HEK293 (cell line): ENCODE measurements around the gene C1GALT1C1L.
"Not testable (repeated sequence)": the region's sequence is repeated elsewhere in the genome, so short reads cannot be mapped to it uniquely, and the experiment has no call there.

Experiments used
- CTCF ChIA-PET: fragments of 350-600 bp; formaldehyde crosslinking; extraction: SDS; loops from one replicate; lab custom pipeline; 2021; ENCODE audit warnings: antibody characterized with exemption; lab: Yijun Ruan, JAX
- POLR2A ChIA-PET: fragments of 300-600 bp; formaldehyde crosslinking; extraction: SDS; loops from one replicate; lab custom pipeline; 2020; ENCODE audit warnings: antibody characterized with exemption, inconsistent platforms; lab: Yijun Ruan, JAX
- H3K27ac ChIP-seq: fragments of 200-500 bp; sonication (Bioruptor generic); 2 replicates; pipeline ENCODE4 v1.5.1; 2014; ENCODE audit warnings: low read depth, low read length, control low read depth, inconsistent platforms; ENCODE audit errors: extremely low read depth
- H3K36me3 ChIP-seq, 2 experiments: fragments of 200-500 bp in 1 of 2; sonication (Bioruptor generic) in 1 of 2; 1 replicate in 1 of 2; 2 replicates in 1 of 2; pipeline ENCODE4 v1.5.1; 2014 to 2017; ENCODE audit warnings: inconsistent platforms in 2 of 2, low read length in 2 of 2; ENCODE audit not compliant: control insufficient read depth in 2 of 2, insufficient read depth in 1 of 2
- H3K4me1 ChIP-seq: fragments of 200-500 bp; sonication (Bioruptor generic); 2 replicates; pipeline ENCODE4 v1.5.1; 2014; ENCODE audit warnings: mild to moderate bottlenecking, low read length, inconsistent platforms; ENCODE audit not compliant: control insufficient read depth, insufficient read depth
- H3K4me3 ChIP-seq: 2 replicates; pipeline ENCODE4 v1.5.1; 2011; ENCODE audit warnings: low read depth, mild to moderate bottlenecking, control low read depth, low read length, moderate library complexity
- H3K9me3 ChIP-seq: fragments of 200-500 bp; sonication (Bioruptor generic); 2 replicates; pipeline ENCODE4 v1.5.1; 2014; ENCODE audit warnings: low read depth, low read length, inconsistent platforms; ENCODE audit not compliant: control insufficient read depth, insufficient read depth
- BCL11A ChIP-seq: fragments of 450-650 bp; formaldehyde crosslinking; IDR thresholded peaks from 2 replicates; pipeline ENCODE4 v1.5.1; 2016; ENCODE audit warnings: low read depth, missing biosample characterization, missing genetic modification characterization
- HOXC10 ChIP-seq: sonication (generic); formaldehyde crosslinking; IDR thresholded peaks from 2 replicates; pipeline ENCODE4 v1.8.1; 2023; ENCODE audit warnings: mild to moderate bottlenecking, missing genetic modification reagents
- HOXD13 ChIP-seq: sonication (generic); formaldehyde crosslinking; IDR thresholded peaks from 2 replicates; pipeline ENCODE4 v1.8.0; 2022; ENCODE audit warnings: missing genetic modification reagents, borderline replicate concordance
- SP7 ChIP-seq: fragments of 450-650 bp; formaldehyde crosslinking; IDR thresholded peaks from 2 replicates; pipeline ENCODE4 v1.5.1; 2016; ENCODE audit warnings: missing biosample characterization, missing genetic modification characterization
- ZBTB7A ChIP-seq: fragments of 450-650 bp; formaldehyde crosslinking; IDR thresholded peaks from 2 replicates; pipeline ENCODE4 v1.5.1; 2016; ENCODE audit warnings: low read depth, missing biosample characterization, missing genetic modification characterization
- ZFP41 ChIP-seq: fragments of 450-650 bp; formaldehyde crosslinking; IDR thresholded peaks from 2 replicates; pipeline ENCODE4 v1.5.1; 2016; ENCODE audit warnings: missing biosample characterization, missing genetic modification characterization, borderline replicate concordance
- ZNF121 ChIP-seq: fragments of 450-650 bp; formaldehyde crosslinking; IDR thresholded peaks from 2 replicates; pipeline ENCODE4 v1.5.1; 2016; ENCODE audit warnings: missing biosample characterization, missing genetic modification characterization
- ZNF16 ChIP-seq: fragments of 450-650 bp; formaldehyde crosslinking; IDR thresholded peaks from 2 replicates; pipeline ENCODE4 v1.5.1; 2016; ENCODE audit warnings: low read depth, missing biosample characterization, missing genetic modification characterization
- ZNF175 ChIP-seq: fragments of 450-650 bp; formaldehyde crosslinking; IDR thresholded peaks from 2 replicates; pipeline ENCODE4 v1.5.1; 2016; ENCODE audit warnings: missing biosample characterization, missing genetic modification characterization
- ZNF184 ChIP-seq: fragments of 450-650 bp; IDR thresholded peaks from 2 replicates; pipeline ENCODE4 v1.5.1; 2018; ENCODE audit warnings: missing biosample characterization, mild to moderate bottlenecking, missing genetic modification characterization
- ZNF211 ChIP-seq: fragments of 450-650 bp; formaldehyde crosslinking; IDR thresholded peaks from 2 replicates; pipeline ENCODE4 v1.5.1; 2016; ENCODE audit warnings: low read depth, missing biosample characterization, missing genetic modification characterization
- ZNF433 ChIP-seq: fragments of 450-650 bp; formaldehyde crosslinking; IDR thresholded peaks from 2 replicates; pipeline ENCODE4 v1.5.1; 2016; ENCODE audit warnings: missing biosample characterization, missing genetic modification characterization, low read depth
- ZNF549 ChIP-seq: fragments of 450-650 bp; IDR thresholded peaks from 2 replicates; pipeline ENCODE4 v1.5.1; 2018; ENCODE audit warnings: missing biosample characterization, missing genetic modification characterization, mild to moderate bottlenecking, inconsistent platforms, moderate library complexity
- ZNF571 ChIP-seq: fragments of 450-650 bp; formaldehyde crosslinking; IDR thresholded peaks from 2 replicates; pipeline ENCODE4 v1.5.0; 2017; ENCODE audit warnings: missing biosample characterization, missing genetic modification characterization
- ZNF624 ChIP-seq: fragments of 450-650 bp; formaldehyde crosslinking; IDR thresholded peaks from 2 replicates; pipeline ENCODE4 v1.5.1; 2017; ENCODE audit warnings: missing biosample characterization, missing genetic modification characterization
- ZNF629 ChIP-seq: fragments of 450-650 bp; formaldehyde crosslinking; IDR thresholded peaks from 2 replicates; pipeline ENCODE4 v1.5.1; 2017; ENCODE audit warnings: missing biosample characterization, missing genetic modification characterization
- ZNF707 ChIP-seq: fragments of 450-650 bp; formaldehyde crosslinking; IDR thresholded peaks from 2 replicates; pipeline ENCODE4 v1.5.1; 2016; ENCODE audit warnings: missing biosample characterization, missing genetic modification characterization
- ZNF776 ChIP-seq: fragments of 450-650 bp; formaldehyde crosslinking; IDR thresholded peaks from 2 replicates; pipeline ENCODE4 v1.5.0; 2017; ENCODE audit warnings: missing biosample characterization, missing genetic modification characterization, borderline replicate concordance
- ZNF791 ChIP-seq: fragments of 450-650 bp; formaldehyde crosslinking; IDR thresholded peaks from 2 replicates; pipeline ENCODE4 v1.5.1; 2016; ENCODE audit warnings: missing biosample characterization, missing genetic modification characterization
- ZSCAN30 ChIP-seq: fragments of 450-650 bp; IDR thresholded peaks from 2 replicates; pipeline ENCODE4 v1.5.1; 2018; ENCODE audit warnings: missing biosample characterization, mild to moderate bottlenecking, missing genetic modification characterization, moderate library complexity
- ZXDB ChIP-seq: fragments of 450-650 bp; formaldehyde crosslinking; IDR thresholded peaks from 2 replicates; pipeline ENCODE4 v1.5.1; 2016; ENCODE audit warnings: missing biosample characterization, missing genetic modification characterization
- TF ChIP-seq, protein P1 (sequence below): fragments of 450-650 bp; IDR thresholded peaks from 2 replicates; pipeline ENCODE4 v1.5.1; 2018; ENCODE audit warnings: missing biosample characterization, missing genetic modification characterization
- TF ChIP-seq, protein P2 (sequence below): fragments of 450-650 bp; formaldehyde crosslinking; IDR thresholded peaks from 2 replicates; pipeline ENCODE4 v1.5.1; 2017; ENCODE audit warnings: missing biosample characterization, missing genetic modification characterization
- TF ChIP-seq, protein P3 (sequence below): fragments of 450-650 bp; formaldehyde crosslinking; IDR thresholded peaks from 2 replicates; pipeline ENCODE4 v1.5.1; 2017; ENCODE audit warnings: missing biosample characterization, mild to moderate bottlenecking, missing genetic modification characterization, moderate library complexity
- TF ChIP-seq, protein P4 (sequence below): fragments of 450-650 bp; formaldehyde crosslinking; IDR thresholded peaks from 2 replicates; pipeline ENCODE4; 2016; ENCODE audit warnings: missing biosample characterization, missing genetic modification characterization
- TF ChIP-seq, protein P5 (sequence below): fragments of 450-650 bp; formaldehyde crosslinking; IDR thresholded peaks from 2 replicates; pipeline ENCODE4 v1.5.1; 2016; ENCODE audit warnings: missing biosample characterization, missing genetic modification characterization

C1GALT1C1L gene

DNA sequence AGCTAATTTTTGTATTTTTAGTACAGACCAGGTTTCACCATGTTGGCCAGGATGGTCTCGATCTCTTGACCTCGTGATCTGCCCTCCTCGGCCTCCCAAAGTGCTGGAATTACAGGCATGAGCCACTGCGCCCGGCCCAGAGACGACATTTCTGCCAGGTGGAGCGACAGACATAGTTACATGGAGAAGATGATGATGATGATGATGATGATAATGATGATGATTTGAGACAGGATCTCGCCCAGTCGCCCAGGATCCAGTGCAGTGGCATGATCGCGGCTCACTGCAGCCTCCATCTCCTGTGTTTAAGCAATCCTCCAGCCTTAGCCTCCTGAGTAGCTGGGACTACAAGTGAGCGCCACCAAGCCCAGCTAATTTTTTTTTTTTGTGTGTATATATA is 40.1 kb downstream of the C1GALT1C1L start:
- H3K4me3 ChIP-seq, H3K36me3 ChIP-seq, H3K27ac ChIP-seq: not testable (repeated sequence)
- CTCF ChIA-PET = interaction anchor here (1.0 to 1.8 kb wide), 3 partner anchors 24 to 71 kb away, joined by 3 to 5 read pairs (median 3); no protein-coding TSS in a partner anchor
- TF ChIP-seq, protein P1, sequence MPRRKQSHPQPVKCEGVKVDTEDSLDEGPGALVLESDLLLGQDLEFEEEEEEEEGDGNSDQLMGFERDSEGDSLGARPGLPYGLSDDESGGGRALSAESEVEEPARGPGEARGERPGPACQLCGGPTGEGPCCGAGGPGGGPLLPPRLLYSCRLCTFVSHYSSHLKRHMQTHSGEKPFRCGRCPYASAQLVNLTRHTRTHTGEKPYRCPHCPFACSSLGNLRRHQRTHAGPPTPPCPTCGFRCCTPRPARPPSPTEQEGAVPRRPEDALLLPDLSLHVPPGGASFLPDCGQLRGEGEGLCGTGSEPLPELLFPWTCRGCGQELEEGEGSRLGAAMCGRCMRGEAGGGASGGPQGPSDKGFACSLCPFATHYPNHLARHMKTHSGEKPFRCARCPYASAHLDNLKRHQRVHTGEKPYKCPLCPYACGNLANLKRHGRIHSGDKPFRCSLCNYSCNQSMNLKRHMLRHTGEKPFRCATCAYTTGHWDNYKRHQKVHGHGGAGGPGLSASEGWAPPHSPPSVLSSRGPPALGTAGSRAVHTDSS (tag by site-specific recombination) = peak; percentile 83
- TF ChIP-seq, all 188 proteins: peak for 1; not testable (repeated sequence) for 187
- not testable (repeated sequence) for H3K9me3 ChIP-seq, H3K4me1 ChIP-seq
- POLR2A ChIA-PET = interaction anchor here (0.7 kb wide), 1 partner anchor 10 kb away, joined by 4 read pairs; no protein-coding TSS in a partner anchor

DNA sequence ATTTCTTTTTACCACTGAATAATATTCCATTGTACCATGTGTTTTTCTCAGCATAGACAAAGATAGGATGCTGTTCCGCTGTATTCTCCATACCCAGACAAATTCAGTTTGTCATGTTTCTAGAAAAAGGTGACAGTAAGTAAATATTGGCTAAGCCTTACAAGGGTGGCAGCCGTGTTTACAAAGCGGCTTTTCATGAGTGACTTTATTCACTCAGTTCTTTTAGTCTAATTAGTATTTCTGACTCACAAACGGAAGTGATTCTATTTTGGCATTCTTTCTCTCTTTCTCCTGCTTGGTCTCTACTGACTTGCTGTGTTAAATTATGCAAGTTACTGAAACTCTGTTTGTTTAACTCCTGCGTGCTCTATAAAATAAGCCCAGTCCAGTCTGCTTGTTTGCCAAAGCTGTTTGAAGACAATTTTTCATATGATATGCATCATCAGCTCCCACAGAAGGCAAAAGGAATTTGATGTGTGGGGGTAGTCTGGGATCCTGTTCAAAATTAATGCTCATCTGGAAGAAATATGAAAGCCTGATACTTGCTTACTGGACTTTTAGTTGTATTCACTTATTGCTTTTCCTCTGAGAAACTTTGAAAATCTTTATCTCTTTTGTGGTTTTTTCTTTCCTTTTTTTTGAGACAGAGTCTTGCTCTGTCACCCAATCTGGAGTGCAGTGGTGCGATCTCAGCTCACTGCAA is 41.5 kb downstream of the C1GALT1C1L start:
- Histone ChIP-seq H3K36me3 (no peaks in the 10 kb centered on the region), H3K4me3 (no peak overlapping the region), H3K27ac (peak overlapping the region; percentile 64), H3K9me3 (no peaks in the 10 kb centered on the region), H3K4me1 (no peaks in the 10 kb centered on the region)
- POLR2A ChIA-PET = interaction anchor here (1.1 kb wide), 1 partner anchor 8 kb away, joined by 3 read pairs; no protein-coding TSS in a partner anchor
- CTCF ChIA-PET = interaction anchor here (0.6 to 1.0 kb wide), 5 partner anchors 25 to 706 kb away, joined by 3 to 7 read pairs (median 3); no protein-coding TSS in a partner anchor
- no peak for TF ChIP-seq ZNF175
- TF ChIP-seq SP7 (tag by site-specific recombination) = 0 out of 2 replicates have a peak, but pooled peaks have one; percentile 21
- TF ChIP-seq ZNF707 (tag by site-specific recombination) = no peak
- TF ChIP-seq ZNF571 (tag by site-specific recombination) = no peak
- no peak for TF ChIP-seq HOXD13
- TF ChIP-seq ZNF791 (tag by site-specific recombination) = no peak
- TF ChIP-seq, protein P2, sequence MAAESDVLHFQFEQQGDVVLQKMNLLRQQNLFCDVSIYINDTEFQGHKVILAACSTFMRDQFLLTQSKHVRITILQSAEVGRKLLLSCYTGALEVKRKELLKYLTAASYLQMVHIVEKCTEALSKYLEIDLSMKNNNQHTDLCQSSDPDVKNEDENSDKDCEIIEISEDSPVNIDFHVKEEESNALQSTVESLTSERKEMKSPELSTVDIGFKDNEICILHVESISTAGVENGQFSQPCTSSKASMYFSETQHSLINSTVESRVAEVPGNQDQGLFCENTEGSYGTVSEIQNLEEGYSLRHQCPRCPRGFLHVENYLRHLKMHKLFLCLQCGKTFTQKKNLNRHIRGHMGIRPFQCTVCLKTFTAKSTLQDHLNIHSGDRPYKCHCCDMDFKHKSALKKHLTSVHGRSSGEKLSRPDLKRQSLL (tag by site-specific recombination) = no peak
- TF ChIP-seq ZBTB7A (tag by site-specific recombination) = no peak
- TF ChIP-seq ZNF121 (tag by site-specific recombination) = no peak
- no peak for TF ChIP-seq ZNF624 (tag by site-specific recombination)
- TF ChIP-seq ZNF184 (tag by site-specific recombination) = peak; percentile 74; the same call in 1 of the 2 replicates
- no peak for TF ChIP-seq ZNF211 (tag by site-specific recombination)
- TF ChIP-seq ZNF776 (tag by site-specific recombination) = no peak
- TF ChIP-seq HOXC10 (CRISPR knock-in tag) = no peak
- TF ChIP-seq BCL11A = peak; percentile 73; the same call in 1 of the 2 replicates
- TF ChIP-seq, protein P3, sequence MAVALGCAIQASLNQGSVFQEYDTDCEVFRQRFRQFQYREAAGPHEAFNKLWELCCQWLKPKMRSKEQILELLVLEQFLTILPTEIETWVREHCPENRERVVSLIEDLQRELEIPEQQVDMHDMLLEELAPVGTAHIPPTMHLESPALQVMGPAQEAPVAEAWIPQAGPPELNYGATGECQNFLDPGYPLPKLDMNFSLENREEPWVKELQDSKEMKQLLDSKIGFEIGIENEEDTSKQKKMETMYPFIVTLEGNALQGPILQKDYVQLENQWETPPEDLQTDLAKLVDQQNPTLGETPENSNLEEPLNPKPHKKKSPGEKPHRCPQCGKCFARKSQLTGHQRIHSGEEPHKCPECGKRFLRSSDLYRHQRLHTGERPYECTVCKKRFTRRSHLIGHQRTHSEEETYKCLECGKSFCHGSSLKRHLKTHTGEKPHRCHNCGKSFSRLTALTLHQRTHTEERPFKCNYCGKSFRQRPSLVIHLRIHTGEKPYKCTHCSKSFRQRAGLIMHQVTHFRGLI (tag by site-specific recombination) = peak; percentile 34; the same call in 1 of the 2 replicates
- peak; percentile 82 for TF ChIP-seq ZNF629 (tag by site-specific recombination)
- TF ChIP-seq ZFP41 (tag by site-specific recombination) = no peak
- no peak for TF ChIP-seq ZNF433
- TF ChIP-seq ZNF16 (tag by site-specific recombination) = no peak
- TF ChIP-seq ZNF549 (tag by site-specific recombination) = no peak
- TF ChIP-seq, protein P4, sequence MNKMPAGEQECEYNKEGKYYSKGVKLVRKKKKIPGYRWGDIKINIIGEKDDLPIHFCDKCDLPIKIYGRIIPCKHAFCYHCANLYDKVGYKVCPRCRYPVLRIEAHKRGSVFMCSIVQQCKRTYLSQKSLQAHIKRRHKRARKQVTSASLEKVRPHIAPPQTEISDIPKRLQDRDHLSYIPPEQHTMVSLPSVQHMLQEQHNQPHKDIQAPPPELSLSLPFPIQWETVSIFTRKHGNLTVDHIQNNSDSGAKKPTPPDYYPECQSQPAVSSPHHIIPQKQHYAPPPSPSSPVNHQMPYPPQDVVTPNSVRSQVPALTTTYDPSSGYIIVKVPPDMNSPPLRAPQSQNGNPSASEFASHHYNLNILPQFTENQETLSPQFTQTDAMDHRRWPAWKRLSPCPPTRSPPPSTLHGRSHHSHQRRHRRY = no peak
- no peak; the same call in 1 of the 2 replicates for TF ChIP-seq ZXDB
- TF ChIP-seq ZSCAN30 = no peak
- TF ChIP-seq, protein P5, sequence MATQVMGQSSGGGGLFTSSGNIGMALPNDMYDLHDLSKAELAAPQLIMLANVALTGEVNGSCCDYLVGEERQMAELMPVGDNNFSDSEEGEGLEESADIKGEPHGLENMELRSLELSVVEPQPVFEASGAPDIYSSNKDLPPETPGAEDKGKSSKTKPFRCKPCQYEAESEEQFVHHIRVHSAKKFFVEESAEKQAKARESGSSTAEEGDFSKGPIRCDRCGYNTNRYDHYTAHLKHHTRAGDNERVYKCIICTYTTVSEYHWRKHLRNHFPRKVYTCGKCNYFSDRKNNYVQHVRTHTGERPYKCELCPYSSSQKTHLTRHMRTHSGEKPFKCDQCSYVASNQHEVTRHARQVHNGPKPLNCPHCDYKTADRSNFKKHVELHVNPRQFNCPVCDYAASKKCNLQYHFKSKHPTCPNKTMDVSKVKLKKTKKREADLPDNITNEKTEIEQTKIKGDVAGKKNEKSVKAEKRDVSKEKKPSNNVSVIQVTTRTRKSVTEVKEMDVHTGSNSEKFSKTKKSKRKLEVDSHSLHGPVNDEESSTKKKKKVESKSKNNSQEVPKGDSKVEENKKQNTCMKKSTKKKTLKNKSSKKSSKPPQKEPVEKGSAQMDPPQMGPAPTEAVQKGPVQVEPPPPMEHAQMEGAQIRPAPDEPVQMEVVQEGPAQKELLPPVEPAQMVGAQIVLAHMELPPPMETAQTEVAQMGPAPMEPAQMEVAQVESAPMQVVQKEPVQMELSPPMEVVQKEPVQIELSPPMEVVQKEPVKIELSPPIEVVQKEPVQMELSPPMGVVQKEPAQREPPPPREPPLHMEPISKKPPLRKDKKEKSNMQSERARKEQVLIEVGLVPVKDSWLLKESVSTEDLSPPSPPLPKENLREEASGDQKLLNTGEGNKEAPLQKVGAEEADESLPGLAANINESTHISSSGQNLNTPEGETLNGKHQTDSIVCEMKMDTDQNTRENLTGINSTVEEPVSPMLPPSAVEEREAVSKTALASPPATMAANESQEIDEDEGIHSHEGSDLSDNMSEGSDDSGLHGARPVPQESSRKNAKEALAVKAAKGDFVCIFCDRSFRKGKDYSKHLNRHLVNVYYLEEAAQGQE = no peak
